Spleen (tissue), 13 donors: ENCODE measurements around the gene RNASE2. TPM values are rescaled to one million over a fixed set of nuclear protein-coding genes. Genes with fewer than 3 reads are reported as not detected.
"Not testable (repeated sequence)": the region's sequence is repeated elsewhere in the genome, so short reads cannot be mapped to it uniquely, and the experiment has no call there.

Experiments used
- DNase-seq: peaks from one replicate; pipeline ENCODE4 v3.0.0-alpha.2; 2020
- H3K27ac ChIP-seq, 8 donors: fragments of 200-600 bp; sonication (generic) in 7 of 8; 1 replicate in 4 of 8; 2 replicates in 4 of 8; pipeline versions ENCODE4 v1.5.0 to v1.8.0; 2016 to 2021; ENCODE audit warnings: inconsistent platforms in 4 of 8, mild to moderate bottlenecking in 4 of 8, moderate library complexity in 1 of 8
- H3K27me3 ChIP-seq, 7 donors: fragments of 200-600 bp; sonication (generic) in 6 of 7; replicated peaks in 1 of 7; 1 replicate in 4 of 7; 2 replicates in 3 of 7; pipeline versions ENCODE4 v1.5.0 to v1.8.0; 2016 to 2021; ENCODE audit warnings: inconsistent platforms in 3 of 7, mild to moderate bottlenecking in 1 of 7
- H3K36me3 ChIP-seq, 6 donors: fragments of 200-600 bp; sonication (generic) in 5 of 6; 1 replicate in 4 of 6; 2 replicates in 2 of 6; pipeline versions ENCODE4 v1.5.0 to v1.8.0; 2016 to 2021; ENCODE audit warnings: inconsistent platforms in 2 of 6
- H3K4me1 ChIP-seq, 6 donors: fragments of 200-600 bp; sonication (generic) in 5 of 6; 1 replicate in 3 of 6; 2 replicates in 3 of 6; pipeline versions ENCODE4 v1.5.0 to v1.8.0; 2016 to 2021; ENCODE audit warnings: inconsistent platforms in 3 of 6
- H3K4me3 ChIP-seq, 8 donors: fragments of 200-600 bp; sonication (generic) in 7 of 8; 1 replicate in 4 of 8; 2 replicates in 4 of 8; pipeline versions ENCODE4 v1.5.0 to v1.8.0; 2016 to 2021; ENCODE audit warnings: inconsistent platforms in 4 of 8, mild to moderate bottlenecking in 4 of 8, moderate library complexity in 2 of 8
- H3K9me3 ChIP-seq, 8 donors: fragments of 200-600 bp; sonication (generic) in 7 of 8; 1 replicate in 4 of 8; 2 replicates in 4 of 8; pipeline versions ENCODE4 v1.5.0 to v1.8.0; 2016 to 2021; ENCODE audit warnings: inconsistent platforms in 4 of 8
- POLR2A ChIP-seq, 3 donors: fragments of 450-650 bp; IDR thresholded peaks; one replicate each; pipeline ENCODE4 v1.5.1; 2017; ENCODE audit warnings: antibody characterized with exemption in 3 of 3, mild to moderate bottlenecking in 1 of 3
- POLR2AphosphoS5 ChIP-seq, 3 donors: sonication (generic); formaldehyde crosslinking; IDR thresholded peaks; one replicate each; pipeline ENCODE4 v1.5.1; 2017; ENCODE audit warnings: antibody characterized with exemption in 3 of 3
- WGBS, 5 donors: extraction: QIAGEN DNeasy Blood & Tissue Kit in 3 of 5; methylation state at CpG; one replicate each; pipeline versions ENCODE4 v1.1.5 to v1.1.7; 2013 to 2018; 5-methylcytosine and 5-hydroxymethylcytosine counted together
- intact Hi-C: fragments of 100-400 bp; cut with DNase I; formaldehyde crosslinking; loops from one replicate; pipeline ENCODE4 v1.15.0; 2023; ENCODE audit warnings: low total_unique reads
- long read RNA-seq, 2 donors: transcript quantifications; one replicate each; lab custom pipeline, GENCODE V29; 2026
- polyA plus RNA-seq, 3 donors: library from polyadenylated mRNA; stranded (reverse); fragments of 200-250 nt; gene quantifications; one replicate each; pipeline ENCODE4 v1.2.1, GENCODE V29; 2013
- total RNA-seq, 7 donors: library from RNA; depleted of rRNA in 3 of 7; stranded (reverse); fragments of >200 nt in 3 of 7; fragmentation: NEBNext Ultra II Directional in 4 of 7; extraction: Animal tissue kit (Norgen Biotek cat#: 25700) in 4 of 7; gene quantifications; one replicate each; pipeline versions ENCODE4 v1.1.0 to v1.2.1, GENCODE V29; 2016 to 2021
- TF ChIP-seq, protein P1 (sequence below), 11 experiments: fragments of 200-600 bp in 7 of 11; fragments of 450-650 bp in 4 of 11; sonication (generic) in 4 of 11; IDR thresholded peaks in 8 of 11; conservative IDR thresholded peaks in 3 of 11; 1 replicate in 7 of 11; 2 replicates in 4 of 11; pipeline versions ENCODE4 v1.4.0 to v1.8.0; 2016 to 2021; ENCODE audit warnings: antibody characterized with exemption in 11 of 11, inconsistent platforms in 4 of 11, mild to moderate bottlenecking in 1 of 11
- donor health status: healthy with polysubstance abuse.
- donor health status: DM: no; HTN: no; CAD: no; lungs with moderate emphysema.
- donor health status: DM: no; HTN: no; CAD: no.
- donor health status: Bipolar disorder and iron deficiency.
- donor health status: healthy.
- donor health status: DM: no; HTN: no; CAD: no.
- donor health status: DM: yes; HTN: yes; CAD: no.

The RNASE2 gene
- 10 to 100 TPM in 6 of 7 donors, 1 to 10 TPM in 1; 8.8 to 27.6 (median 15.1) TPM for total RNA-seq
- 10 to 100 TPM in 1 of 3 donors, 1 to 10 TPM in 2; 4.5 to 11.3 (median 6.7) TPM for polyA plus RNA-seq
- long read RNA-seq, donor 1 = 0 reads
- long read RNA-seq, donor 2, partial matches to known transcripts = 0 of 2 reads
- long read RNA-seq, donor 2, other reads (novel, unspliced or antisense) = 0 of 2 reads

DNA sequence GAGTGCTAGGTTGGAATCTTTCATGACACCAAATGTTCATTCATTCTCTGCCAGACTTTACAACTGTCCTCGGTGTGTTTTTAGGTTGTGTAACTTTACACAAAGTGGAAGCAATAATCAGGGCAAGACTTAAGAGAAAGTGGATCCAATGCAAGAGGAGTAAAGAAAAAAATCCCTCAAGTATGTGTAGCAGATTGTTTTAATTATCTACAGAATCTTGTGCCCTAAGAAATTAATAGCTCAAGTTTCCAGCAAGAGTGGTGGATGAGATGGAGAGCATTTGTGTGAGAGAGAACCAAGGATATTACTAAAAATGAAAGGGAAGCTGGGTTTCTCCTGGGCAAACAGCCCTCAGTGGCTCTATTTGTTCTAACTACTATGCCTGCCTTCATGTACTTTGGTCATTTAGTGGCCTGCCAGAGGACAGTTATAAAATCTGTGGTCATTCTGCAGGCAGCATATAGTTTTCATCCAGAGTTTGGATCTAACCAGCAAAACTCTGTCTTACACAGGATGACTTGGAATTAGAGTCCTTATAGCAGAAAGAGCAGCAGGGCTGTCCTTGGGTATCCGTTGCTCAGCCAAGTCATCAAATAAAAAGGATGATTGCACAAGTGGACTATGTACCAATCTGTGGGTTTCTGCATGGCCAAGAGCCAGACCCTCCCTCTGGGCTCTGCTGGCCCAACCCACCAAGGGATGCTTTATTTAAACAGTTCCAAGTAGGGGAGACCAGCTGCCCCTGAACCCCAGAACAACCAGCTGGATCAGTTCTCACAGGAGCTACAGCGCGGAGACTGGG lies at the start of gene RNASE2:
RNASE2 (plus strand) TSS at position 752 of the 802 bp plus-strand sequence. CDS start 285 bp downstream, outside the sequence.
- intact Hi-C loops, H3K4me3 ChIP-seq, DNase-seq, H3K9me3 ChIP-seq, H3K36me3 ChIP-seq: not testable (repeated sequence)
- 47 to 62% (median 49%) methylated on average over 4 of the region's 4 CpGs for WGBS, 5 donors
- Histone ChIP-seq H3K27me3 (peaks cover 0 to 14% (median 0%) of the 10 kb centered on the region in 7 donors), H3K4me1 (peaks cover 0 to 14% (median 0%) of the 10 kb centered on the region in 6 donors), H3K27ac (peak within 1 kb of the TSS in 4 of 8 donors; percentile 26 to 78 (median 60))
- TF ChIP-seq POLR2AphosphoS5 (IDR thresholded peaks at IDR 0.05) = peak in 1 of 3 donors; percentile 26

DNA sequence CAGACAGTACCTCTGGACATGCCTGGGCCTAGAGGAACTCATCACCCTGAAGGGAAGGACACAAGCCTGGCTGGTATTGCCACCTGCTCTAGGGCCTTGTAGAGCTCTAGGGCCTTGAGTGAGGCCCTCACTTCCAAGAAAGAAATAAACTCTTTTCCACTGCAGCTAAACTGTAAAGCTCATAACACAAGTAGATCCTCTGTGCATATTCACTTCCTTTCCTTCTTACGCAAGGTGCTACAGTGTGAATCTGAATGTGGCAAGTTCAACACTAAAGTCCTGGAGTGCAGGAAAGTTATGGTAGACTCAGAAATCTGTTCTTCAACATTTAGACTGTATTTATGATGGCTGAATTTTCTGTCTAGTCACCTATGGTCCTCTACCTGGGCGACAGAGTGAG lies 49.6 kb upstream of the RNASE2 start:
- Histone ChIP-seq H3K36me3 (no peaks in the 10 kb centered on the region), H3K9me3 (no peaks in the 10 kb centered on the region), H3K4me1 (peaks cover 0 to 12% (median 0%) of the 10 kb centered on the region in 6 donors), H3K27me3 (no peaks in the 10 kb centered on the region), H3K27ac (peak overlapping the region in 4 of 8 donors; percentile 26 to 72 (median 53)), H3K4me3 (no peak overlapping the region)
- WGBS, 5 donors = 61 to 94% (median 71%) methylated on average over 2 of the region's 2 CpGs
- TF ChIP-seq, protein P1, sequence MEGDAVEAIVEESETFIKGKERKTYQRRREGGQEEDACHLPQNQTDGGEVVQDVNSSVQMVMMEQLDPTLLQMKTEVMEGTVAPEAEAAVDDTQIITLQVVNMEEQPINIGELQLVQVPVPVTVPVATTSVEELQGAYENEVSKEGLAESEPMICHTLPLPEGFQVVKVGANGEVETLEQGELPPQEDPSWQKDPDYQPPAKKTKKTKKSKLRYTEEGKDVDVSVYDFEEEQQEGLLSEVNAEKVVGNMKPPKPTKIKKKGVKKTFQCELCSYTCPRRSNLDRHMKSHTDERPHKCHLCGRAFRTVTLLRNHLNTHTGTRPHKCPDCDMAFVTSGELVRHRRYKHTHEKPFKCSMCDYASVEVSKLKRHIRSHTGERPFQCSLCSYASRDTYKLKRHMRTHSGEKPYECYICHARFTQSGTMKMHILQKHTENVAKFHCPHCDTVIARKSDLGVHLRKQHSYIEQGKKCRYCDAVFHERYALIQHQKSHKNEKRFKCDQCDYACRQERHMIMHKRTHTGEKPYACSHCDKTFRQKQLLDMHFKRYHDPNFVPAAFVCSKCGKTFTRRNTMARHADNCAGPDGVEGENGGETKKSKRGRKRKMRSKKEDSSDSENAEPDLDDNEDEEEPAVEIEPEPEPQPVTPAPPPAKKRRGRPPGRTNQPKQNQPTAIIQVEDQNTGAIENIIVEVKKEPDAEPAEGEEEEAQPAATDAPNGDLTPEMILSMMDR (IDR thresholded peaks at IDR 0.05 in 8 of 11, conservative IDR thresholded peaks at IDR 0.05 in 3 of 11) = no peak
- no peak for TF ChIP-seq POLR2A (IDR thresholded peaks at IDR 0.05)
- no peak for TF ChIP-seq POLR2AphosphoS5 (IDR thresholded peaks at IDR 0.05)
- no peak for DNase-seq
- intact Hi-C loops = no loop called here

DNA sequence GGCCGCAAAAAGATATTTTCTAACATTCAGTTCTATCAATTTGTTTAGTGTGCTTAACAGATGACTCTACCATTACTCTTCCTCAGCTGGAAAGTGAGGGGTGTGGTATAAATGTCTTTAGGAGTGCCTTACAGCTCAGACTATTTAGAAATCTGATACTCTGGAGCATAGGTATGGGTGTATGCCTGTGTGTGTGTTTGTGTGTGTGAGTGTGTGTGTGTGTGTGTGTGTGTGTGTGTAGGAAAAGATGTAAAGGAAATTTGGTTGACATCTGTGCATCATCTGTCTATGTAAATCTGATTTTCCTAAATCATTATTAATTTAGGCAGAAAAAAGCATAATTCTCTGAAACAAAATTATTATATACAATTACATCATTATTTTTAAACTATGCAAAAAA lies 48.1 kb upstream of the RNASE2 start:
- 86 to 96% (median 94%) methylated on average over 1 of the region's 1 CpG for WGBS, 5 donors
- intact Hi-C loops = no loop called here

DNA sequence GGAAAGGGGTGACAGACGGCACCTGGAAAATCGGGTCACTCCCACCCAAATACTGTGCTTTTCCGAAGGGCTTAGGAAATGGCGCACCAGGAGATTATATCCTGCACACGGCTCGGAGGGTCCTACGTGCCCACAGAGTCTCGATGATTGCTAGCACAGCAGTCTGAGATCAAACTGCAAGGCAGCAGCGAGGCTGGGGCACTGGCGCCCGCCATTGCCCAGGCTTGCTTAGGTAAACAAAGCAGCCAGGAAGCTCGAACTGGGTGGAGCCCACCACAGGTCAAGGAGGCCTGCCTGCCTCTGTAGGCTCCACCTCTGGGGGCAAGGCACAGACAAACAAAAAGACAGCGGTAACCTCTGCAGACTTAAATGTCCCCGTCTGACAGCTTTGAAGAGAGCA lies 44.5 kb upstream of the RNASE2 start:
- H3K36me3 ChIP-seq, intact Hi-C loops, H3K9me3 ChIP-seq, H3K27me3 ChIP-seq, H3K4me1 ChIP-seq, H3K27ac ChIP-seq, DNase-seq, H3K4me3 ChIP-seq: not testable (repeated sequence)
- WGBS, 5 donors = 74 to 79% (median 75%) methylated on average over 11 to 14 of the region's 14 CpGs

More for the DNA sequence above, 48.1 kb upstream of the RNASE2 start:
- Histone ChIP-seq H3K36me3 (no peaks in the 10 kb centered on the region), H3K27me3 (no peaks in the 10 kb centered on the region), H3K4me3 (no peak overlapping the region), H3K27ac (no peak overlapping the region), H3K4me1 (peaks cover 0 to 12% (median 0%) of the 10 kb centered on the region in 6 donors), H3K9me3 (no peaks in the 10 kb centered on the region)
- no peak for TF ChIP-seq POLR2A (IDR thresholded peaks at IDR 0.05)
- TF ChIP-seq, protein P1 (IDR thresholded peaks at IDR 0.05 in 8 of 11, conservative IDR thresholded peaks at IDR 0.05 in 3 of 11) = no peak
- TF ChIP-seq POLR2AphosphoS5 (IDR thresholded peaks at IDR 0.05) = no peak
- DNase-seq = no peak

DNA sequence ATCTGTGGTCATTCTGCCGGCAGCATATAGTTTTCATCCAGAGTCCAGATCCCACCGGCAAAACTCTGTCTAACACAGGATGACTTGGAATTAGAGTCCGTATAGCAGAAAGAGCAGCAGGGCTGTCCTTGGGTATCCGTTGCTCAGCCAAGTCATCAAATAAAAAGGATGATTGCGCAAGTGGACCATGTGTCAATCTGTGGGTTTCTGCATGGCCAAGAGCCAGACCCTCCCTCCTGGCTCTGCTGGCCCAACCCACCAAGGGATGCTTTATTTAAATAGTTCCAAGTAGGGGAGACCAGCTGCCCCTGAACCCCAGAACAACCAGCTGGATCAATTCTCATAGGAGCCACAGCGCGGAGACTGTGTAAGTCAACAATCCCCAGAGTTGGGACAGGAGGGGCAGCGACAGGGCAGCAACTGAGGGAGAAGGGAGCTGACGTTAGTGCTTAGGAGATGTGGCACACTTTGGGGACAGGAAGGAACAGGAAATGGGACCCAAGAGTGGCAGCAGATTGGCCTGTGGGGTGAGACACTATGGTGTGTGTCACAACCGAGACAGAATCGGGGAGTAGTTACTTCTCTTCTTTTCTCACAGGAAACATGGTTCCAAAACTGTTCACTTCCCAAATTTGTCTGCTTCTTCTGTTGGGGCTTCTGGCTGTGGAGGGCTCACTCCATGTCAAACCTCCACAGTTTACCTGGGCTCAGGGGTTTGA lies 36.1 kb upstream of the RNASE2 start:
- intact Hi-C loops, H3K36me3 ChIP-seq, DNase-seq, H3K4me3 ChIP-seq, H3K9me3 ChIP-seq, H3K4me1 ChIP-seq: not testable (repeated sequence)
- WGBS, 5 donors = 36 to 59% (median 42%) methylated on average over 9 to 11 of the region's 11 CpGs
- Histone ChIP-seq H3K27ac (peak overlapping the region in 3 of 8 donors; percentile 43 to 67 (median 64)), H3K27me3 (peaks cover 0 to 28% (median 0%) of the 10 kb centered on the region in 7 donors)

DNA sequence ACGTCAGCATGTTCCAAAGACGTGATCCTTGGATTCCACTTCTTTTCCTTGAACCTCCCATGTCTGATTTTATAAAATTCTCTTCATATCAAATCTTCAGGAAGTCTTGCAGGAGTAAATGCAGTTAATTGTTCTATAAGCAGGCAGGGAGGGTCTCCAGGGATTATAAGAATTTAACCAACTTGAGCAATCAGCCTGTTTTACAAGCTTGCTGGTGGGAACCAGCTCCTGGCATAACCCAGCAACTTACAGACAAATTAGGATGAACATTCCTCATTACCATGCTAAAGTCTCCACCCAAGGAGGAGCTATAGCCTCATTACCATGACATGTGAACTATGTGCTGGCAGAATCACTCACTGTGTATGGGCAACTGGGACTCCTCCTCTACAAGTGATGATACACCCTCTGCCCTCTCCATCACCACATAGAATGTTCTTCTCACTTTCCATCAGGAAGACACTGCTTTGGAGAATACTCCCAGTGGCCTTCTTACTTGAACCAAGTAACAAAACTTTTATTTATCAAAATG lies 31.5 kb upstream of the RNASE2 start:
- H3K36me3 ChIP-seq, DNase-seq, H3K4me3 ChIP-seq, H3K27ac ChIP-seq, intact Hi-C loops, H3K4me1 ChIP-seq: not testable (repeated sequence)
- H3K27me3 ChIP-seq = peaks cover 0 to 26% (median 0%) of the 10 kb centered on the region in 7 donors
- peaks cover 0 to 17% (median 12%) of the 10 kb centered on the region in 8 donors for H3K9me3 ChIP-seq
- WGBS, 5 donors = 25 to 40% (median 31%) methylated on average over 2 of the region's 2 CpGs
